ENCODE data around the gene PAIP2. TPM values are rescaled to one million over a fixed set of nuclear protein-coding genes. Genes with fewer than 3 reads are reported as not detected.
A peak's percentile ranks its signal among the peaks of the same experiment; 100 is the strongest.

Gene PAIP2, protein sequence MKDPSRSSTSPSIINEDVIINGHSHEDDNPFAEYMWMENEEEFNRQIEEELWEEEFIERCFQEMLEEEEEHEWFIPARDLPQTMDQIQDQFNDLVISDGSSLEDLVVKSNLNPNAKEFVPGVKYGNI
- polyA plus RNA-seq (2012; ENCODE audit: missing spikeins) = 121 TPM

DNA sequence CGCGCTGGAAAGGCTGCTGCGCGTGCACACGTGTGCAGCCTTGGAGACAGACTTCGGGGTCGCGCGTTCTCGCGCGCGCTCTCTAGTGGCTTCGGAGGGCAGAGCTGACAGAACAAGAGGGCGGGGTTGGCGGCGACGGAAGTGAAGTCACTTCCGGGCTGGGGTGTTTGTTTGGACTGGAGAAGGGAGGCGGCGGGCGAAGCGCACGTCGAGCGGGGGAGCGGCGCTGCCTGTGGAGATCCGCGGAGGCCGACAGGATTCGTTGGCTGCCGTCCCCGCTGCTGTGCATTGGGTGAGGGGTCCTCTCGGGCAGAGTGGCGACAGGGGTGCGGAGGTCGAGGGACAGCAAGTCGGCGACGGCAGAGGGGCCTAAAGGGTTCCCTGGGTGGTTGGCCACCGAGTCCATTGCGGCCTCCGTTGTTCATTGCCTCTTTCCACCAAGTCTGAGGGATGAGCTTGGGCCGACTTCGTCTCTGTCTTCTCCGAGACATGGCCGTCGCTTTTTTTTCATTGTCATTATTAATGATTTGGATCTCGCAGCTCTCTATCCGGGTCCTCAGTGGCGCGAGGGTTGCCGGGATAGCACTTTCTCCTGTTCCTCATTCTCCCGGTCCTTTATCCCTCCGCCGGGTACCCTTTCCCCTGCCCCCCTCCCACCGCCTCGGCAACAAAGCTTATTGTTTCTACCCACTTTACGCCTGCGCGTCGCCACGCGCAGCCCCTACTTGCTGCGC is at the start of gene PAIP2:
PAIP2 (plus strand) TSS at position 166 of the 734 bp plus-strand sequence. CDS start 21,931 bp downstream, outside the sequence.
- FAIRE-seq (peak; percentile 98), DNase-seq (ENCODE audit: insufficient read length) (peak; percentile 77)
- no peak; the same call in 1 of the 2 replicates for TF ChIP-seq TAF1 (IDR thresholded peaks at IDR 0.05; ENCODE audit: borderline replicate concordance, low read depth, low read length)
- peak; percentile 83; the same call in 1 of the 2 replicates for TF ChIP-seq POLR2A (IDR thresholded peaks at IDR 0.05; ENCODE audit: low read depth, low read length)
- peak; percentile 83 for TF ChIP-seq POLR2AphosphoS5 (IDR thresholded peaks at IDR 0.05; ENCODE audit: low read depth, low read length)

DNA sequence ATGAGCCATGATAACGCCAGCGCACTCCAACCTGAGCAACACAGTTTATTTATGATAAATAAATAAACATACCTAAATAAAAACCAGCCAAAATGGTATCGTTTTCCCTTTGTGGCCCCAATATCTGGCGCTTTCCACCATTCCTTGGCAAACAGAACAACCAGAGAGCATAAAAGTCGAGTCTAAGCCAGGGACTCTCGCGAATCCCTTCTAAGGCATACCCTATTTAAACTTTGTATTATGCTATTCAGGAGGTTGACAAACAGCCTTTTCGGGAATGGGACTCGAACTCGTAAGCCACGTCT is 48.5 kb upstream of the PAIP2 start:
- FAIRE-seq = no peak
- no peak for TF ChIP-seq TAF1 (IDR thresholded peaks at IDR 0.05; ENCODE audit: borderline replicate concordance, low read depth, low read length)
- TF ChIP-seq POLR2A (IDR thresholded peaks at IDR 0.05; ENCODE audit: low read depth, low read length) = no peak
- no peak for TF ChIP-seq POLR2AphosphoS5 (IDR thresholded peaks at IDR 0.05; ENCODE audit: low read depth, low read length)
- no peak for DNase-seq (ENCODE audit: insufficient read length)

DNA sequence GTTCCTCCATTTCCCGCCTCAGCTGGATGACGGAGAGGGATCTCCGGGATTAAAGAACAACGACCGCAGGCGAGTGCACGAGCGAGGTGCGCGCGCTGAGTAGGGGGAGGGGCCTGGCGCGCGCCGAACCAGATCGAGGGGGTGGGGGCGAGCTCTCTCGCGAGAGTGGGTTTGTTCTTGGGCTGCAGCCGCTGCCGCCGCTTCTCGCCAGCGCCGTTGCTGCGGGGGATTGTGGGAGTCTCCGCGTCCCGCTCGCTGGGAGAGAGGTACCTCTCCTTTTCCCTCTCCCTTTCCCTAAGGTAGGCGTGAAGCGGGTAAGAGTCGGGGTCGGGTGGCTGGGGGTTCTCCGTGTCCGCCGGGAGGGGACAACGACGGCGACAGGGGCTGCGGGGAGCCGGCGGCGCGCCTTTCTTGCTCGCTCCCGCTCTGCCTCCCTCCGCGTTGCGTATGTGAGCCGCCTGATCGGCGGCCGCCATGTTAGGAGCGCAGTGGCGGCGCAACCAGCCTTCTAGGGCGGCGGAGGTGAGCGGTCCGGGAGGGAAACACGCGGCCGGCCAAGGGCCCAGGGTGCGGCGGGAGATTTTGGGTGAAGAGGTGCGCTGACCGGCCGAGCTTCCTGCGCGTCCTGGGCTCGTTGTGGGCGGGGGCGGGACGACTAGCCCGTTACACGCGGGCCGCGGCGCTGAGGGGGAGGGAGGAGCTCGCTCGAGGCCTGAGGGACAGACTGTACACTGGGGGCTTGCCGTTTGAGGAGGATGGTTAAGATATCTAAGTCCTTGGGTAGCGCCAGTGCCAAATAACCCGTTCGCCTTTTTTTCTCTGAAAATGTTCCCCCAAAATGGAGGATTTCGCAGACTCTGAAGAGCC is 47.9 kb upstream of the PAIP2 start, which contains the start of gene MATR3:
MATR3 (plus strand) TSS at position 234 of the 867 bp plus-strand sequence. CDS start 13,676 bp downstream, outside the sequence.
- peak; percentile 84; the same call in 1 of the 2 replicates for TF ChIP-seq TAF1 (IDR thresholded peaks at IDR 0.05; ENCODE audit: borderline replicate concordance, low read depth, low read length)
- TF ChIP-seq POLR2A (IDR thresholded peaks at IDR 0.05; ENCODE audit: low read depth, low read length) = peak; percentile 95
- TF ChIP-seq POLR2AphosphoS5 (IDR thresholded peaks at IDR 0.05; ENCODE audit: low read depth, low read length) = peak; percentile 92
- DNase-seq (ENCODE audit: insufficient read length) (peak; percentile 82), FAIRE-seq (peak; percentile 93)

DNA sequence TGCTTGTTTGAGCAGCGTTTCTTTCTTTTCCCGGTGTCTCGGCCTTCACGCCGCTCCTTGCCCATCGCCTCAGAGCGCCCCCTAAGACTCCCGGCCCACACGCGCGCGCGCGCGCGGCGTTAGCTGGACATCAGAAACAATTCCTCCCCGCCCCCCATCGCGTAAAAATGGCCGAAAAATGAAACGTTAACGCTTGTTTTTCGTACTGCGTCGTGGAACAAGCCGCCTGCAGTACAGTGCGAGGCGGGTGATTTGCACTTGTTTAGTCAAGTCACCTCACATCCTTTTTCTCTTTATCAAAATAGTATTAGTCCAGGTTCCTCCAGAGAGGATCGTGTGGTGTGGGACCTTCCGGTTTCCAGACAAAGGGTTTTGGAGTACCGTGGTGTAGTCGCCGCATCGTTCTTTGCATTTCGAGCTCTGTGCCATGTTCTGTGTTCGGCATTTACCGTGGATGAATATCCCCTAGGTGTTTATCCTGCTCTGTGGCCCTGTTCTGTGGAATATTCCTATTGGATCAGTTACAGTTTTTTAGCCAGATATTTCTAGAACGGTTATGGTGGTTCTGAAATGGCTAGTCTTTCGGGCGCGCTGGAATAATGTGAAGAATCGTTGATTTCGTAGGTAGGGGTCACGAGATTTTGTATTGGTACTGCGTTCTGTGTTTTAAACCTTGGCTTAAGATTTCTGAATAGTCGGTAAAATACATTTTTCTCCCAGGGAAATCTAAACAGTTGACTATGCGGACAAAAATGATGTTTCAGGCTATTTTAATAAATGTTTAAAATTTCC is 47.1 kb upstream of the PAIP2 start:
- DNase-seq (ENCODE audit: insufficient read length) (no peak), FAIRE-seq (peak; percentile 50)
- TF ChIP-seq TAF1 (IDR thresholded peaks at IDR 0.05; ENCODE audit: borderline replicate concordance, low read depth, low read length) = 0 out of 2 replicates have a peak, but pooled peaks have one; percentile 4
- TF ChIP-seq POLR2AphosphoS5 (IDR thresholded peaks at IDR 0.05; ENCODE audit: low read depth, low read length) = peak; percentile 29; the same call in 1 of the 2 replicates
- TF ChIP-seq POLR2A (IDR thresholded peaks at IDR 0.05; ENCODE audit: low read depth, low read length) = no peak

DNA sequence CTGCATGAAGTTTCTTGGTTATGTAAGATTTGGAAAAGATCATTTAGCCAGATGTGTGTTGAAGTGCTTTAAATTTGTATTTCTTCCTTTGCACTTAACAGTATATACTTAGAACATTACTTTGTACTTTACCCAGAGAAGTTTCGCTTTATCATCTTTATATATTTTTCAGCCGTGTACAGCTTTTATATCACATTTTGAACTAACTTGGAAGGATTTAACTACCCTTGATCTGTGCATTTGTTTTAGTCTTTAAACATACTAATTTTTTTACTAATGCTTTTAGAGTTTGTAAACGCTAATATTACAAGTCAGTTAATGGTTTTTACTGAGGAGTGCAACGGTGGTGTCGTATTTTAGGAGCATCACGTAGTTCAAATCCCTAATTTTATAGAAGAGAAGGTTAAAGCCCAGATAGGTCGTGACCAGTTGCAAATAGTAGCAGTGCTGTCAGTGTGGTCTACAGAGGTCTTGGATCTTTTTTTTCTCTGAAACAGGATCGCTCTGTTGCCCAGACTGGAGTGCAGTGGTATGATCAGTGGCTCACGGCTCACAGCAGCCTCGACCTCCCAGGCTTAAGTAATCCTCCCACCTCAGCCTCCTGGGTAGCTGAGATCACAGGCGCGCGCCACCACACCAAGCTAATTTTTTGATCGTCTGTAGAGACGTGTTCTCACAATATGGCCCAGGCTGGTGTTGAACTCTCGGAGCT is 46.2 kb upstream of the PAIP2 start:
- TF ChIP-seq TAF1 (IDR thresholded peaks at IDR 0.05; ENCODE audit: borderline replicate concordance, low read depth, low read length) = no peak
- no peak for TF ChIP-seq POLR2A (IDR thresholded peaks at IDR 0.05; ENCODE audit: low read depth, low read length)
- no peak for TF ChIP-seq POLR2AphosphoS5 (IDR thresholded peaks at IDR 0.05; ENCODE audit: low read depth, low read length)
- no peak for FAIRE-seq
- DNase-seq (ENCODE audit: insufficient read length) = no peak

DNA sequence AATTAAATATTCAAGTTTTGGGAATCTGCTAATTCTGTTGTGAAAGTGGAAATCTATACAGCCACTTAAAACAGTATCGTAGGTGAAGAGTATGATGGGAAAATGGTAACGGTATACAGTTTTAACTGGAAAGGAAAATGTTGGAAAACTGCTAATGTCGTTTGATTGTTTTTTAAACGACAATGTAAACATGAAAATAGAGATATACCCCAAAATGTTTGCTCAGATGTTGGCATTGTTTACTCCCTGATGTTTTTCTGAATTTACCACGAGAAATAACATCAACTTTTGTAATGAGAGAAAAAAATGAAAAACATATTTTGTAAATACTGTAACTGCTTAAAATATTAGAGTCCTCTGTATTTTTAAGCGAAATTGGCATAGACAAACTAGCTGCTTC is 45.5 kb upstream of the PAIP2 start:
- DNase-seq (ENCODE audit: insufficient read length) = no peak
- no peak for FAIRE-seq
- TF ChIP-seq POLR2AphosphoS5 (IDR thresholded peaks at IDR 0.05; ENCODE audit: low read depth, low read length) (no peak), TAF1 (IDR thresholded peaks at IDR 0.05; ENCODE audit: borderline replicate concordance, low read depth, low read length) (no peak), POLR2A (IDR thresholded peaks at IDR 0.05; ENCODE audit: low read depth, low read length) (no peak)

DNA sequence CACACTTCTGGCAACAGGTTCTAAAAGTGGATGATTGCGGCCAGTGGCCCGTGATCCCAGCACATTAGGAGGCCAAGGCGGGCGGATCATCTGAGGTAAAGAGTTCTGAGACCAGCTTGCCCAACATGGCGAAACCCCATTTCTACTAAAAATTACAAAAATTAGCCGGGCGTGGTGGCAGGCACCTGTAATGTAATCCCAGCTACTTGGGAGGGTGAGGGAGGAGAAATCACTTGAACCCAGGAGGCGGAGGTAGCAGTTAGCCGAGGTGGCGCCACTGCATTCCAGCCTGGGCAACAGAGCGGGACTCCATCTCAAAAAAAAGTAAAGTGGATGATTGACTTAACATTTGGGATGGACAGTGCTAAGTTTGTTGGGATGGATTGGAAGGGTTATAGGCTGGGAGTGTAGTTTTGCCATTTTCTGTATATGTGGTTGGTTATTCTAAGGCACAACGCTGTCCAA is 44.8 kb upstream of the PAIP2 start:
- no peak for TF ChIP-seq TAF1 (IDR thresholded peaks at IDR 0.05; ENCODE audit: borderline replicate concordance, low read depth, low read length)
- TF ChIP-seq POLR2A (IDR thresholded peaks at IDR 0.05; ENCODE audit: low read depth, low read length) = no peak
- no peak for TF ChIP-seq POLR2AphosphoS5 (IDR thresholded peaks at IDR 0.05; ENCODE audit: low read depth, low read length)
- no peak for DNase-seq (ENCODE audit: insufficient read length)
- no peak for FAIRE-seq

DNA sequence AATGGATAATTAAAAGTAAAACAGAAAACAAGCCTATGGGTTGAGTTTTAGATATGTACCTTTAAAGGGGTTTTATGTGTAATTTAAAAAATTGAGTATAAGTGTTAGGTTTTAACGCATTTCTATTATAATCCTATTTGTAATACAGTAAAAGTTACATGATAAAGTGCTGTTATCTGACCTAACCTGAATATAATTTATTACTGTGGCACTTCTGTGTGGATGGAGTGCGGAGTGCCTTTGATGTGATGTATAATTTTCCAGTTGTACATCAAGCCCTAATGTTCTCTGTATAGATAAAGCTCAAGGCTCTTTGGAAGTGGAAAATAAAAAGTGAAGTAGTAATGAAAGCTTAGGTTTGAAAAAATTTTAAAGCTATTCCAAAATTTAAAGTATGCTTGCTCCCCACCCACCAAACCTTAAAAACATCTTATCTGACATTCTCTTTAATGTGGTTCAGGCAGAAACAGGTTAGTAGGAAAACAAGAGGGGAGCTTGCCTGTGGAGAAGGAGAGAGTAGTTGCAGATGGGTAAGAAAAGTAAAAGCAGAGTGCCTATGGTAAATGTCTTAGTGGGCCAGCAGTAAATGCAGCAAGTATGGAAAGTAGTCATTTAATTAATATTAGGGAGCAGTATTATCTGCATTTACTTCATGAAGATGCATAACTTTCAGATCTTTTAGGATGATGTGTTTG is 44.1 kb upstream of the PAIP2 start:
- no peak for DNase-seq (ENCODE audit: insufficient read length)
- no peak for TF ChIP-seq POLR2AphosphoS5 (IDR thresholded peaks at IDR 0.05; ENCODE audit: low read depth, low read length)
- no peak for TF ChIP-seq TAF1 (IDR thresholded peaks at IDR 0.05; ENCODE audit: borderline replicate concordance, low read depth, low read length)
- no peak; the same call in 1 of the 2 replicates for TF ChIP-seq POLR2A (IDR thresholded peaks at IDR 0.05; ENCODE audit: low read depth, low read length)
- no peak for FAIRE-seq

DNA sequence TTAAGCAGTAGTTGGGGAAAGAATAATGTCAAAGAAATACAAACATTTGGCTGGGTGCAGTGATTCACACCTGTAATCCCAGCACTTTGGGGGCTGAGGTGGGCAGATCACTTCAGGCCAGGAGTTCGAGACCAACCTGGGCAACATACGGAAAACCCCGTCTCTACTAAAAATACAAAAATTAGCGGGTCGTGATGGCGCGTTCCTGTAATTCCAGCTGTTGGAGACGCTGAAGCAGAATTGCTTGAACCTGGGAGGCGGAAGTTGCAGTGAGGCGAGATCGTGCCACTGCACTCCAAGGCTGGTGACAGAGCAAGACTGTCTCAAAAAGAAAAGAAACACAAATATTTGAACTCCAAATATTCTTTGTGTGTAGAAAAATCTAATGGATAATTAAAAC is 43.4 kb upstream of the PAIP2 start:
- DNase-seq (ENCODE audit: insufficient read length) = no peak
- FAIRE-seq = no peak
- TF ChIP-seq TAF1 (IDR thresholded peaks at IDR 0.05; ENCODE audit: borderline replicate concordance, low read depth, low read length) (no peak), POLR2AphosphoS5 (IDR thresholded peaks at IDR 0.05; ENCODE audit: low read depth, low read length) (no peak), POLR2A (IDR thresholded peaks at IDR 0.05; ENCODE audit: low read depth, low read length) (no peak)

Data from GM12892 (cell line).